Stimulated activated CD4-positive, alpha-beta T cell treated with anti-CD3 and anti-CD28 coated beads, Interleukin-1b, Interleukin-23, amount 100 ng/mL, for 48 hours (primary cell): ENCODE data around the gene FSIP1.

Source experiments
- DNase-seq: peaks from one replicate; pipeline ENCODE4 v3.0.0-alpha.2; 2020

The FSIP1 gene

GRCh38 chr15:39591896-39592315, 190.7 kb downstream of the FSIP1 start:
- DNase-seq: no peak

- DNase-seq: no peak
These were observed 191.3 kb downstream of the FSIP1 start for GRCh38 chr15:39591141-39591895.

GRCh38 chr15:39589815-39590644, 192.6 kb downstream of the FSIP1 start:
- DNase-seq: no peak

- DNase-seq: no peak
These were observed 193.3 kb downstream of the FSIP1 start for GRCh38 chr15:39589193-39589814.

GRCh38 chr15:39588531-39589192, 194.0 kb downstream of the FSIP1 start:
- DNase-seq: no peak

GRCh38 chr15:39587731-39588530, 194.7 kb downstream of the FSIP1 start:
- DNase-seq: no peak

GRCh38 chr15:39587096-39587721, 195.4 kb downstream of the FSIP1 start:
- no peak for DNase-seq

- no peak for DNase-seq
These were observed 196.1 kb downstream of the FSIP1 start for GRCh38 chr15:39586387-39587095.

GRCh38 chr15:39585871-39586301, 196.8 kb downstream of the FSIP1 start:
- DNase-seq: no peak

GRCh38 chr15:39585389-39585841, 197.2 kb downstream of the FSIP1 start:
- DNase-seq: no peak

GRCh38 chr15:39584662-39585388, 197.8 kb downstream of the FSIP1 start:
- DNase-seq: no peak

GRCh38 chr15:39584266-39584659, 198.4 kb downstream of the FSIP1 start:
- no peak for DNase-seq

- DNase-seq: peak; percentile 28
These were observed 198.9 kb downstream of the FSIP1 start for GRCh38 chr15:39583596-39584265.

- no peak for DNase-seq
These were observed 199.6 kb downstream of the FSIP1 start for GRCh38 chr15:39582977-39583595.

GRCh38 chr15:39582286-39582976, 200.2 kb downstream of the FSIP1 start:
- DNase-seq: no peak

GRCh38 chr15:39581793-39582285, 200.8 kb downstream of the FSIP1 start:
- DNase-seq: no peak

GRCh38 chr15:39581242-39581792, 201.3 kb downstream of the FSIP1 start:
- no peak for DNase-seq
